SJSA1 (cell line): Measurements from ENCODE around the gene KCNJ2. TPM values are rescaled to one million over a fixed set of nuclear protein-coding genes. Genes with fewer than 3 reads are reported as not detected.

Experiments used
- DNase-seq, 2 experiments: peaks; one replicate each; pipeline ENCODE4 v3.0.0-alpha.2; 2015 to 2020; ENCODE audit warnings: low spot score in 2 of 2, low read depth in 1 of 2
- H3K27ac ChIP-seq: fragments of 250-450 bp; sonication (Bioruptor Pico); 2 replicates; pipeline ENCODE4 v1.5.1; 2020; ENCODE audit warnings: mild to moderate bottlenecking, moderate library complexity
- H3K27me3 ChIP-seq: fragments of 250-450 bp; sonication (Bioruptor Pico); replicated peaks from 2 replicates; pipeline ENCODE4 v1.5.1; 2020; ENCODE audit warnings: mild to moderate bottlenecking, moderate library complexity
- H3K36me3 ChIP-seq: fragments of 250-450 bp; sonication (Bioruptor Pico); 2 replicates; pipeline ENCODE4 v1.5.1; 2020; ENCODE audit warnings: mild to moderate bottlenecking
- H3K4me1 ChIP-seq: fragments of 250-450 bp; sonication (Bioruptor Pico); replicated peaks from 2 replicates; pipeline ENCODE4 v1.6.1; 2021; ENCODE audit warnings: mild to moderate bottlenecking
- H3K4me3 ChIP-seq: fragments of 250-450 bp; sonication (Bioruptor Pico); 2 replicates; pipeline ENCODE4 v1.5.1; 2020; ENCODE audit warnings: mild to moderate bottlenecking
- H3K9me3 ChIP-seq: fragments of 250-450 bp; sonication (Bioruptor Pico); replicated peaks from 2 replicates; pipeline ENCODE4 v1.5.1; 2020; ENCODE audit warnings: mild to moderate bottlenecking
- total RNA-seq: library from RNA; depleted of rRNA; stranded (reverse); fragments of >200 nt; shearing (Covaris generic); gene quantifications from 2 replicates; pipeline ENCODE4 v1.2.3, GENCODE V29; 2014

Gene KCNJ2
- total RNA-seq, 1 experiment from 2014 or later: 0.03 TPM

DNA sequence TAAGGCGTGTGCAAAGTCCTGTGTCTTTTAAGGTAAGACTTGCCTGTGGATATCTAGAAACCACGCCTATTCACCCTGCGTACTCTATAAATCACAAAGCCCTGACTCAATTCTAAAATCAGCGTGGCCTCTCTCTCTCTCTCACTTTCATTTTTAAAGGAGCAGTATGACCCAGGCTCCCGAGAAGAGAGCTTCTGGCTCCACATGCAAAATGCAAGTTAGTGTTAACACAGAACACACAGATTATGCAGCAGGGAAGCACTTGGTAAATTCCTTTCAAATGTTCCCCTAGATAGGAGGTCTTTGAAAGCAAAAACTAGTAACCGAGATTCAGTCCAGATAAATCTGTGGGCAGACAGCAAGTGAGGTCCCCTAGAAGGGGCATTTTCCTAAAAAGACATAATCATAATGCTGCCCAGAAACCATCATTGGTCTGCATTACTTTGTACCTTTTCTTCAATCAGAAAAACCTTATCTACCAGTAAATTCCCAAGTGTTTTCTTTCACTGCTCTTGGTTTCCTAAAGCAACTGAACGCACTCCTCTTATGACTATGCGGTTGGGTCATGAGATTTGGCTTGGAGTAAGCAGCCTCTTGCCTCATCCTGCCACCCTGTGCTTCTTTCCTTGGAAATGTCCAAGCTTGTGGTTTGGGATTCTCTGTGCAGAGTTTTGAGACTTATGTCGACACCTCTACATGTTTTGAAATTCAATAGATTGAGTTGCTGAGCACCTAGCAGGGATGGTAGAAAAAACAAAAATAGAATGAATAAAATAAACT lies 31.7 kb upstream of the KCNJ2 start:
- Histone ChIP-seq H3K4me3 (peak overlapping the region; percentile 23), H3K9me3 (no peaks in the 10 kb centered on the region), H3K4me1 (peaks cover 12% of the 10 kb centered on the region), H3K27ac (peak overlapping the region; percentile 2; the same call in 1 of the 2 replicates), H3K36me3 (no peaks in the 10 kb centered on the region), H3K27me3 (no peaks in the 10 kb centered on the region)
- DNase-seq: peak in 1 of 2 experiments; percentile 62

DNA sequence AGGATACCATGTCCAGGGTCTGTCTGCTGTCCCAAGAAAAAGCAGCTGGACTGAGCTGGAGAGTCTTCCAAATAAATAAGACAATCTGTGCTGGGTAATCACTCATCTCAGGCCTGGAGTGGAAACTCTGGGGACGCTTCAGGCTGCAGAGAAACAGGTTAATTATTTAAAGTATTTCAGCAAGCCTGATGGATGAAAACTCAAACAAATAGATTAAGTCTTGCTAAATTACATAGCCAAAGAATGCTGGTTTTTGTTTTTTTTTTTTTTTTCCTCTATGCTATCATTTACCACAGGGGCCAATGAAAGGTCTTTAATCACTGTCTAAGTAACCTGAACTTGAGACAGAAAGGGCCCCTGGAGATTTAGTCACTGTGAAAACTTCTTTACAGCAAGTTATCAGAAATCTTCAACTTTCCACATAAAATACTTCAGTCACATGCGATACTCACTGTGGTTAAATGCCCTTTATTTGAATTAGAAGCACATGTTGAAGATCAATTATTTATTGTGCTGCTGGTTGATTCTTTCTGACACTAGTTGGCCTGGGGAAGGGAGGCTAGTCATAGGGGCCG lies 31.0 kb upstream of the KCNJ2 start:
- DNase-seq: no peak
- no peaks in the 10 kb centered on the region for H3K27me3 ChIP-seq
- H3K4me1 ChIP-seq: peaks cover 12% of the 10 kb centered on the region
- no peaks in the 10 kb centered on the region for H3K36me3 ChIP-seq
- H3K4me3 ChIP-seq: no peak overlapping the region
- H3K27ac ChIP-seq: no peak overlapping the region
- H3K9me3 ChIP-seq: no peaks in the 10 kb centered on the region

GRCh38 chr17:70139449-70139993 lies 29.8 kb upstream of the KCNJ2 start:
- Histone ChIP-seq H3K36me3 (no peaks in the 10 kb centered on the region), H3K27ac (no peak overlapping the region), H3K27me3 (no peaks in the 10 kb centered on the region), H3K9me3 (no peaks in the 10 kb centered on the region), H3K4me1 (peaks cover 12% of the 10 kb centered on the region), H3K4me3 (no peak overlapping the region)
- no peak for DNase-seq

GRCh38 chr17:70144260-70144846 lies 25.0 kb upstream of the KCNJ2 start:
- DNase-seq: peak in 1 of 2 experiments; percentile 49
- Histone ChIP-seq H3K4me1 (no peaks in the 10 kb centered on the region), H3K36me3 (no peaks in the 10 kb centered on the region), H3K27ac (no peak overlapping the region), H3K4me3 (no peak overlapping the region), H3K9me3 (no peaks in the 10 kb centered on the region), H3K27me3 (no peaks in the 10 kb centered on the region)

DNA sequence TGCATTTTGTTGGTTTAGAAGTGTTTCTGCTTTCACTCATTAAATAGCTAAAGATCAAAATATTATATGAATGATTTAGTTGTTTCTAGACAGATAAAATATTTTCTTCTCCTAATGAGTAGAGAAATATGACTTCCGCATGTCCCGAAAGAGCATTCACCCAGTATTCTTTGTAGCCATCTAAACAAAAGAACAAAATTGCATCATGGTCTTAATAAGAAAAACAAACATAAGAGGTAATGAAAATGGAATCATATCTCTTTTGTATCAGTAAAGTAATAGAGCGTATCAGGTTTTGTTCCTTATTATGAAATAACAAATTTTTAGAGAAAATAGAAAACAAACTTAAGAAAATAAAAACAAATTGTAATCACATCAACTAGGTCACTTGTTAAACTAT lies 16.1 kb upstream of the KCNJ2 start:
- DNase-seq: no peak
- H3K27ac ChIP-seq: no peak overlapping the region

DNA sequence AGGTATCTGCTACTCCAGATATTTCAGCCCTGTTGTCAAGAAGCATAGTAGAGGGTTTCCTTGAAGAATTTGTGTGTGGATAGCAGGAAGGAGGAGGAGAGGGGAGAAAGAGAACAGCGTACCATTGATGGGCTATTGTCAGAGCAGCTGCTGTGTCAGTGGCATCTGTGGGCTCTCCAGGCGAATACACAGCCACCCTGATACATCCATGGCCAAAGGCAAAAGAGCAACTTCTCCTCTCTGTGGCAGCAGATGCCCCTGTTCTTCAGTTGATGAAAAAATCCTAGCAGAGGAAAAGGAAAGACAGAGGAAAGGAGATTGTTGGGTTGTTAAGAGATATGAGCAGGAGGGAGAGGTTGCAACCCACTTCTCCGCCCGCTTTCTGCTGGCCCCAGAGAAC lies 12.2 kb upstream of the KCNJ2 start:
- Histone ChIP-seq H3K27me3 (no peaks in the 10 kb centered on the region), H3K4me3 (no peak overlapping the region), H3K9me3 (no peaks in the 10 kb centered on the region), H3K36me3 (no peaks in the 10 kb centered on the region), H3K27ac (no peak overlapping the region), H3K4me1 (no peaks in the 10 kb centered on the region)
- DNase-seq: no peak

More for the DNA sequence above, 16.1 kb upstream of the KCNJ2 start:
- no peaks in the 10 kb centered on the region for H3K36me3 ChIP-seq
- no peaks in the 10 kb centered on the region for H3K27me3 ChIP-seq
- H3K9me3 ChIP-seq: no peaks in the 10 kb centered on the region
- H3K4me1 ChIP-seq: no peaks in the 10 kb centered on the region
- no peak overlapping the region for H3K4me3 ChIP-seq

DNA sequence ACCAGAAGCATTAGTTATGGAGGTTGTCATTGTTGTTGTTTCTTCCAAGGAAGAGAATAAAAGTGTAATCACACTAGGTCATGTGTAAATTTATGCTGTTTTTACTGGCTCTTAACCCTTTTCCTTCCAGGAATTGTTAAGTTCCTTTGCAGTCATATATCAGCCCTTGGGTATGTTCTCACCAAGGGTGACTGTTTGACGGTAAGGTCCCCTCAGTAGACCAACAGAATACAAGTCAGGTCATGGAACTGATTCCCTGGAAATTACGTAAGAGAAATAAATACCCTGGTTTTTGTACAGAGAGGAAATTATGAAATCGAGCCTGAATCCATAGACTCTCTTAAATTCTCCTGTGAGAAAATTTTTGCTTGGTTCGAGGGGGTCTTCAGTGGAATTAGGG lies 11.2 kb upstream of the KCNJ2 start:
- H3K27ac ChIP-seq: no peak overlapping the region
- H3K36me3 ChIP-seq: no peaks in the 10 kb centered on the region
- no peak overlapping the region for H3K4me3 ChIP-seq
- H3K4me1 ChIP-seq: no peaks in the 10 kb centered on the region
- H3K27me3 ChIP-seq: no peaks in the 10 kb centered on the region
- no peaks in the 10 kb centered on the region for H3K9me3 ChIP-seq
- DNase-seq: no peak

DNA sequence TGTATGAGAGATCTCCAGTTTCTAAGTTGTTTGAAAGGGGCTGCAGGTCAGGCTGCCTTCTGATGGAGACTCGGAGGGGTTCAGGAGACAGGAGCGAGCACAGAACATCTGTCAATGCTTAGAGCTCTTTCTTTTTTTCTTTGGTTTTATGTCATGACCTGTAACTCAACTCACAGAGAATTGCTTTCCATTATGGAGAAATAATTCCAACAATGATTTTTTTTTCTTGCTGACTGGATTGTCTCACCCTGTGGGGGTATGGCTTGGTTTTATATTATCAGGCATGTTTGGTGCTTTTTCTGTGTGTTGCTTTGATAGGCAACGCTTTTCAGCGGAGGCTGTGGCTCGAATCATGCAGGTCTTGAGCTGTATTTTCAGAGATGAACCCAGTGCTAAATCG lies 10.7 kb upstream of the KCNJ2 start:
- Histone ChIP-seq H3K9me3 (no peaks in the 10 kb centered on the region), H3K36me3 (no peaks in the 10 kb centered on the region), H3K4me1 (no peaks in the 10 kb centered on the region), H3K27me3 (no peaks in the 10 kb centered on the region), H3K4me3 (no peak overlapping the region), H3K27ac (no peak overlapping the region)
- DNase-seq: no peak

GRCh38 chr17:70159980-70160379 lies 9.4 kb upstream of the KCNJ2 start:
- Histone ChIP-seq H3K4me3 (no peak overlapping the region), H3K27me3 (no peaks in the 10 kb centered on the region), H3K36me3 (no peaks in the 10 kb centered on the region), H3K9me3 (no peaks in the 10 kb centered on the region), H3K4me1 (no peaks in the 10 kb centered on the region), H3K27ac (no peak overlapping the region)
- no peak for DNase-seq

DNA sequence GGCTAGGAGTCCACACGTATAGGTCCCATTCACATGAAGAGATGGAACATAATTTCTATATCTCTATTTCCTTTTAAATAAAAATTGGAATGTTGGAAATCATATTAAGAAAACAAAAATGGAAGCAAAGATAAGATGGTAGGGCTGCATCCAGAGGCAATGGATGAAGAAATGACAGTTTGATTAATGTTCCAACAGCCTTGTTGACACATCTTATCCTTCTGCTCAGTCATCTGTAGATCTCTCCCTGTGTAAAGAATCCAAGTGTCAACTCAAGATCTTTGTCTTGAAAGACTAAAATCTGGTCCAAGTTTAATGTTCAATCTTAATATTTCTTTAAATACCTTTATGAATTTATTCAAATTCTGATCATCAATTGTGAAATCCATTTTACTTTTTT lies 7.8 kb upstream of the KCNJ2 start:
- no peaks in the 10 kb centered on the region for H3K4me1 ChIP-seq
- no peaks in the 10 kb centered on the region for H3K36me3 ChIP-seq
- H3K27me3 ChIP-seq: peaks cover 4% of the 10 kb centered on the region
- H3K9me3 ChIP-seq: no peaks in the 10 kb centered on the region
- no peak overlapping the region for H3K27ac ChIP-seq
- no peak for DNase-seq
- H3K4me3 ChIP-seq: no peak overlapping the region

- Histone ChIP-seq H3K27me3 (peaks cover 40% of the 10 kb centered on the region), H3K9me3 (no peaks in the 10 kb centered on the region), H3K36me3 (no peaks in the 10 kb centered on the region), H3K4me3 (no peak overlapping the region), H3K4me1 (peaks cover 21% of the 10 kb centered on the region), H3K27ac (no peak overlapping the region)
- no peak for DNase-seq
Observed at GRCh38 chr17:70165383-70165782, 3.9 kb upstream of the KCNJ2 start.

- DNase-seq: no peak
- Histone ChIP-seq H3K4me1 (peaks cover 21% of the 10 kb centered on the region), H3K4me3 (no peak overlapping the region), H3K27me3 (peaks cover 49% of the 10 kb centered on the region), H3K27ac (no peak overlapping the region), H3K9me3 (no peaks in the 10 kb centered on the region), H3K36me3 (no peaks in the 10 kb centered on the region)
Observed at GRCh38 chr17:70166615-70167014, 2.7 kb upstream of the KCNJ2 start.

DNA sequence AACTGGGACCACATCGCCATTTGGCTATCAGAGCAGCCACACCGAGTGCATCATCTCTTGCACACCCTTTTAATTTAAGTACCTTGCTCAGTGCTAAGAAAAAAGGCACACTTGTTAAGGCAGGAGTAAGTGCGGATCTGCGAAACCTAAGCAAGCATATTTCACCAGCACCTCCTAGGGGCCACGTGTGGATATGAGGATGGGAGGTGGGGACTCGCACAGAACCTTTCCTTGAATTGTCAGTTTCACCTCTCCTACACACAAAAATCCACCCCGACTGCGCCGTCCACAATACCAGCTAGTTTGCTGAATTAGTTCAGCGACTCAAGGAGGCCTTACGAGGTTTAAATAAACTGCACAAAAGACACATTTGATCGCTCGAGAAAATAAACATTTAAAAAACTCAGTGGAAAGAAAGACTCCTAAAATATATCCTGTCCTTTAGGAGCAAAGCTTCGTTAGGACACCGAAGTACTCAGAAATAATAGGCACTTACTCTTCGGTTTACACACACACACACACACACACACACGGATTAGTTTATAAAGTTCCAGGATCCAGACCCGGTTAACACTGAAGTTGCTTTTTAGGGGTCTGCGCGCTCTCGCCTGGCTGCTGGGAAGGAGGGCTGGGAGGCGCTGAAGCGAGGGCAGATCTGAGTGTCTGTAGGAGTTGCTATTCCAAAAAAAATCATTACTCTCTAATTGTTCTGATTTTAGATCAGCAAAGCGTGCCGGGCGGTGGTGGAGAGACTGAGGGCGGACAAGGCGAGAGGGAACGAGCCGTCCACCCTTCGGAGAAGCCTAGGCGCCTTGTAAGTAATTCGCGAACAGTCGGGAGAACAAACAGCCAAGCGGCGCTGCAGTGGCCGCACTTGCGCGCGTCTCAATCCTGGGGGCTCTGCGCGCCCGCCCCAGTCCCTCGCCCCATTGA lies 1.0 kb upstream of the KCNJ2 start:
- H3K9me3 ChIP-seq: no peaks in the 10 kb centered on the region
- peaks cover 21% of the 10 kb centered on the region for H3K4me1 ChIP-seq
- no peak overlapping the region for H3K27ac ChIP-seq
- peaks cover 59% of the 10 kb centered on the region for H3K27me3 ChIP-seq
- no peaks in the 10 kb centered on the region for H3K36me3 ChIP-seq
- peak; percentile 41 to 51 for DNase-seq
- H3K4me3 ChIP-seq: peak overlapping the region; percentile 37
